PC-3 (cell line): ENCODE data around the gene RANBP10. TPM values are rescaled to one million over a fixed set of nuclear protein-coding genes. Genes with fewer than 3 reads are reported as not detected.

Experiments
- ATAC-seq: fragments of 200-7000 bp; cut with Tn5 transposase; 2 replicates; pipeline ENCODE4 v1.9.1; 2020; ENCODE audit warnings: mild to moderate bottlenecking, moderate library complexity
- BruUV-seq: library from RNA; stranded (reverse); fragments of 400-500 nt; replicated peaks from 2 replicates; lab custom pipeline; 2021; lab: Mats Ljungman, UMichigan
- CTCF ChIA-PET: fragments of 300-600 bp; sonication (Branson Sonifier 250); formaldehyde crosslinking; loops from one replicate; lab custom pipeline; 2022; ENCODE audit warnings: antibody characterized with exemption; lab: Charles Lee
- POLR2A ChIA-PET: fragments of 300-600 bp; sonication (Branson Sonifier 250); formaldehyde crosslinking; loops from one replicate; lab custom pipeline; 2022; ENCODE audit warnings: antibody characterized with exemption; ENCODE audit not compliant: unreplicated experiment; lab: Charles Lee
- DNase-seq: peaks from one replicate; pipeline ENCODE4 v3.0.0-alpha.2; 2015
- H2AFZ ChIP-seq: fragments of 300-600 bp; sonication (generic); 2 replicates; pipeline ENCODE4 v1.6.0; 2016; ENCODE audit warnings: antibody characterized with exemption, low read length
- H3F3A ChIP-seq: fragments of 300-600 bp; sonication (generic); one replicate; pipeline ENCODE4 v1.6.0; 2017; ENCODE audit warnings: antibody characterized with exemption, low read length, control low read depth, mild to moderate bottlenecking; ENCODE audit not compliant: unreplicated experiment
- H3K27ac ChIP-seq: fragments of 300-600 bp; sonication (generic); 2 replicates; pipeline ENCODE4 v1.5.1; 2016; ENCODE audit warnings: mild to moderate bottlenecking, low read length
- H3K27me3 ChIP-seq: fragments of 300-600 bp; sonication (generic); 2 replicates; pipeline ENCODE4 v1.6.1; 2016; ENCODE audit warnings: low read length, mixed read lengths
- H3K36me3 ChIP-seq: fragments of 300-600 bp; sonication (generic); 2 replicates; pipeline ENCODE4 v1.6.1; 2016; ENCODE audit warnings: low read depth, mixed run types, low read length, mixed read lengths
- H3K4me1 ChIP-seq: fragments of 300-600 bp; sonication (generic); 2 replicates; pipeline ENCODE4 v1.5.1; 2016; ENCODE audit warnings: low read length; ENCODE audit not compliant: insufficient read depth
- H3K4me2 ChIP-seq: fragments of 300-600 bp; sonication (generic); 2 replicates; pipeline ENCODE4 v1.6.0; 2016; ENCODE audit warnings: low read length
- H3K4me3 ChIP-seq: fragments of 300-600 bp; sonication (generic); 2 replicates; pipeline ENCODE4 v1.5.1; 2016; ENCODE audit warnings: mild to moderate bottlenecking, low read length, mixed read lengths
- H3K79me2 ChIP-seq: fragments of 300-600 bp; sonication (generic); 2 replicates; pipeline ENCODE4 v1.6.1; 2017; ENCODE audit warnings: low read length, mixed read lengths
- H3K9ac ChIP-seq: fragments of 300-600 bp; sonication (generic); 2 replicates; pipeline ENCODE4 v1.6.0; 2016; ENCODE audit warnings: mild to moderate bottlenecking, low read length
- H3K9me2 ChIP-seq: fragments of 300-600 bp; sonication (generic); replicated peaks from 2 replicates; pipeline ENCODE4 v1.6.1; 2016; ENCODE audit warnings: mixed run types, low read length, mixed read lengths
- H3K9me3 ChIP-seq: fragments of 300-600 bp; sonication (generic); 2 replicates; pipeline ENCODE4 v1.6.1; 2016; ENCODE audit warnings: low read length, mixed read lengths
- H4K20me1 ChIP-seq: fragments of 300-600 bp; sonication (generic); 2 replicates; pipeline ENCODE4 v1.6.1; 2016; ENCODE audit warnings: low read length, mixed read lengths
- CTCF ChIP-seq: fragments of 300-600 bp; sonication (generic); conservative IDR thresholded peaks from 2 replicates; pipeline ENCODE4 v1.5.1; 2017; ENCODE audit warnings: antibody characterized with exemption, low read depth, mild to moderate bottlenecking, low read length
- EZH2 ChIP-seq: fragments of 300-600 bp; sonication (generic); IDR thresholded peaks from one replicate; pipeline ENCODE4 v1.6.1; 2017; ENCODE audit warnings: antibody characterized with exemption, mild to moderate bottlenecking, low read length; ENCODE audit not compliant: unreplicated experiment
- EZH2phosphoT487 ChIP-seq: fragments of 300-600 bp; sonication (generic); IDR thresholded peaks from 2 replicates; pipeline ENCODE4 v1.6.1; 2018; ENCODE audit warnings: mild to moderate bottlenecking, antibody characterized with exemption, low read length, borderline replicate concordance
- intact Hi-C: fragments of 100-400 bp; cut with micrococcal nuclease; formaldehyde crosslinking; loops from 2 replicates; pipeline ENCODE4 v1.9.0; 2023
- total RNA-seq: library from RNA; depleted of rRNA; stranded (reverse); fragments of >200 nt; gene quantifications from 2 replicates; pipeline ENCODE4 v1.2.3, GENCODE V29; 2014

RANBP10 gene
- total RNA-seq, 1 experiment from 2014 or later, result 5.5 TPM

GRCh38 chr16:67761924-67762323 is 44.4 kb downstream of the RANBP10 start:
- H3K9me2 ChIP-seq, result no peaks in the 10 kb centered on the region
- H3K4me1 ChIP-seq, result no peaks in the 10 kb centered on the region
- H3F3A ChIP-seq, result no peaks in the 10 kb centered on the region
- H3K9ac ChIP-seq, result no peak overlapping the region
- POLR2A ChIA-PET, result no interaction called here
- H3K4me2 ChIP-seq, result no peak overlapping the region
- TF ChIP-seq CTCF (no peak), EZH2phosphoT487 (no peak)
- intact Hi-C loops, result no loop called here
- H4K20me1 ChIP-seq, result no peaks in the 10 kb centered on the region
- no peaks in the 10 kb centered on the region for H3K27me3 ChIP-seq
- no peaks in the 10 kb centered on the region for H3K9me3 ChIP-seq
- H3K36me3 ChIP-seq, result no peaks in the 10 kb centered on the region
- CTCF ChIA-PET, result no interaction called here
- no peaks in the 10 kb centered on the region for H3K79me2 ChIP-seq
- DNase-seq (no peak), ATAC-seq (no peak)
- no peak overlapping the region for H2AFZ ChIP-seq
- no peak overlapping the region for H3K27ac ChIP-seq
- no peak overlapping the region for H3K4me3 ChIP-seq
- no TSS peak for BruUV-seq

- no peak for TF ChIP-seq CTCF
- TF ChIP-seq EZH2, result no peak
- no peak for TF ChIP-seq EZH2phosphoT487
- no peak overlapping the region for H3K4me2 ChIP-seq
- intact Hi-C loops, result no loop called here
- H2AFZ ChIP-seq, result no peak overlapping the region
- ChIA-PET POLR2A (no interaction called here), CTCF (no interaction called here)
- no peaks in the 10 kb centered on the region for H3K36me3 ChIP-seq
- no peaks in the 10 kb centered on the region for H3F3A ChIP-seq
- no peaks in the 10 kb centered on the region for H3K79me2 ChIP-seq
- H3K27me3 ChIP-seq, result no peaks in the 10 kb centered on the region
- no peaks in the 10 kb centered on the region for H3K9me3 ChIP-seq
- H3K4me3 ChIP-seq, result no peak overlapping the region
- no peak overlapping the region for H3K9ac ChIP-seq
- no peaks in the 10 kb centered on the region for H4K20me1 ChIP-seq
- H3K27ac ChIP-seq, result no peak overlapping the region
- DNase-seq (no peak), ATAC-seq (no peak)
- no peaks in the 10 kb centered on the region for H3K4me1 ChIP-seq
- BruUV-seq, result no TSS peak
- H3K9me2 ChIP-seq, result no peaks in the 10 kb centered on the region
Observed at GRCh38 chr16:67760956-67761230, 45.5 kb downstream of the RANBP10 start.

GRCh38 chr16:67760206-67760955 is 46.0 kb downstream of the RANBP10 start:
- H3K9me2 ChIP-seq, result no peaks in the 10 kb centered on the region
- no peaks in the 10 kb centered on the region for H3K79me2 ChIP-seq
- BruUV-seq, result no TSS peak
- no peaks in the 10 kb centered on the region for H3K36me3 ChIP-seq
- no peaks in the 10 kb centered on the region for H3K9me3 ChIP-seq
- ChIA-PET CTCF (no interaction called here), POLR2A (no interaction called here)
- H2AFZ ChIP-seq, result no peak overlapping the region
- intact Hi-C loops, result no loop called here
- H3K4me2 ChIP-seq, result no peak overlapping the region
- ATAC-seq (no peak), DNase-seq (no peak)
- no peaks in the 10 kb centered on the region for H3F3A ChIP-seq
- no peak overlapping the region for H3K27ac ChIP-seq
- no peak for TF ChIP-seq EZH2phosphoT487
- TF ChIP-seq EZH2, result no peak
- TF ChIP-seq CTCF, result no peak
- H3K4me3 ChIP-seq, result no peak overlapping the region
- no peak overlapping the region for H3K9ac ChIP-seq
- no peaks in the 10 kb centered on the region for H3K4me1 ChIP-seq
- H3K27me3 ChIP-seq, result no peaks in the 10 kb centered on the region
- H4K20me1 ChIP-seq, result no peaks in the 10 kb centered on the region
